HCT116 (cell line): ENCODE measurements around the gene FLOT1. TPM values are rescaled to one million over a fixed set of nuclear protein-coding genes. Genes with fewer than 3 reads are reported as not detected.

Experiments
- ATAC-seq: fragments of 200-7000 bp; cut with Tn5 transposase; 2 replicates; pipeline ENCODE4 v1.9.1; 2020; ENCODE audit warnings: mild to moderate bottlenecking, moderate library complexity
- BruUV-seq: library from RNA; stranded (reverse); fragments of 400-500 nt; replicated peaks from 2 replicates; lab custom pipeline; 2021; lab: Mats Ljungman, UMichigan
- CTCF ChIA-PET: fragments of 300-600 bp; sonication (Branson Sonifier 250); formaldehyde crosslinking; loops from one replicate; lab custom pipeline; 2021; ENCODE audit warnings: antibody characterized with exemption; lab: Charles Lee
- POLR2A ChIA-PET: fragments of 300-600, 350-600 bp; sonication (Branson Sonifier 250); formaldehyde crosslinking; loops from one replicate; lab custom pipeline; 2021; ENCODE audit warnings: antibody characterized with exemption; lab: Charles Lee
- RAD21 ChIA-PET, 2 experiments: fragments of 300-600 bp; sonication (Branson Sonifier 250); formaldehyde crosslinking; loops; one replicate each; lab custom pipeline; 2023; ENCODE audit warnings: low total read pairs in 2 of 2; ENCODE audit not compliant: uncharacterized antibody in 2 of 2, unreplicated experiment in 2 of 2, low non-redundant PET in 1 of 2; lab: Charles Lee
- DNase-seq: peaks from one replicate; pipeline ENCODE4 v3.0.0-alpha.2; 2010; ENCODE audit warnings: low read depth, low spot score
- H2AFZ ChIP-seq: fragments of 200-600 bp; shearing (Covaris generic), sonication (generic); 2 replicates; pipeline ENCODE4 v1.6.1; 2017; ENCODE audit warnings: low read depth, mixed run types, mixed read lengths, antibody characterized with exemption, low read length; ENCODE audit not compliant: poor library complexity, severe bottlenecking
- H3K27ac ChIP-seq: 2 replicates; pipeline ENCODE4 v1.5.1; 2012; ENCODE audit warnings: low read depth, low read length
- H3K27me3 ChIP-seq: fragments of 200-600 bp; sonication (generic); 2 replicates; pipeline ENCODE4 v1.6.1; 2016; ENCODE audit warnings: mixed run types, low read length, mixed read lengths; ENCODE audit not compliant: insufficient read depth
- H3K36me3 ChIP-seq, 2 experiments: fragments of 200-500 bp in 1 of 2; fragments of 200-600 bp in 1 of 2; sonication (Bioruptor generic) in 1 of 2; sonication (generic) in 1 of 2; 2 replicates each; pipeline versions ENCODE4 v1.5.1 to v1.6.1; 2014 to 2016; ENCODE audit warnings: low read length in 2 of 2, inconsistent platforms in 1 of 2, mixed read lengths in 1 of 2, mixed run types in 1 of 2; ENCODE audit not compliant: insufficient read depth in 2 of 2, control insufficient read depth in 1 of 2
- H3K4me1 ChIP-seq, 2 experiments: fragments of 200-600 bp in 1 of 2; sonication (generic) in 1 of 2; 2 replicates each; pipeline versions ENCODE4 v1.5.1 to v1.6.1; 2012 to 2017; ENCODE audit warnings: low read length in 2 of 2, inconsistent platforms in 1 of 2, mild to moderate bottlenecking in 1 of 2, mixed read lengths in 1 of 2, mixed run types in 1 of 2, moderate library complexity in 1 of 2; ENCODE audit not compliant: insufficient read depth in 2 of 2, control insufficient read depth in 1 of 2
- H3K4me2 ChIP-seq: fragments of 200-600 bp; sonication (generic); 2 replicates; pipeline ENCODE4 v1.6.1; 2017; ENCODE audit warnings: mixed run types, low read length, mixed read lengths
- H3K4me3 ChIP-seq, 2 experiments: fragments of 200-600 bp in 1 of 2; sonication (generic) in 1 of 2; replicated peaks in 1 of 2; 2 replicates each; pipeline ENCODE4 v1.5.1; 2011 to 2016; ENCODE audit warnings: low read length in 2 of 2, control low read depth in 1 of 2, low read depth in 1 of 2, mild to moderate bottlenecking in 1 of 2, mixed read lengths in 1 of 2, mixed run types in 1 of 2
- H3K79me2 ChIP-seq: fragments of 200-600 bp; sonication (generic); 2 replicates; pipeline ENCODE4 v1.6.1; 2017; ENCODE audit warnings: mild to moderate bottlenecking, mixed run types, low read length, moderate library complexity, mixed read lengths; ENCODE audit not compliant: insufficient read depth
- H3K9ac ChIP-seq: fragments of 200-600 bp; sonication (generic); 2 replicates; pipeline ENCODE4 v1.6.1; 2016; ENCODE audit warnings: low read length, mixed read lengths
- H3K9me2 ChIP-seq: fragments of 200-600 bp; sonication (generic), shearing (Covaris generic); 2 replicates; pipeline ENCODE4 v1.6.1; 2017; ENCODE audit warnings: mixed run types, mild to moderate bottlenecking, moderate library complexity; ENCODE audit not compliant: insufficient read depth
- H3K9me3 ChIP-seq, 2 experiments: fragments of 200-500 bp in 1 of 2; fragments of 200-600 bp in 1 of 2; sonication (Bioruptor generic) in 1 of 2; sonication (generic) in 1 of 2; 2 replicates each; pipeline ENCODE4 v1.6.1; 2014 to 2017; ENCODE audit warnings: low read length in 2 of 2, mixed read lengths in 2 of 2, inconsistent platforms in 1 of 2, low read depth in 1 of 2, mild to moderate bottlenecking in 1 of 2, mixed run types in 1 of 2, moderate library complexity in 1 of 2; ENCODE audit not compliant: control insufficient read depth in 1 of 2, insufficient read depth in 1 of 2
- H4K20me1 ChIP-seq: fragments of 200-600 bp; sonication (generic), shearing (Covaris generic); 2 replicates; pipeline ENCODE4 v1.6.1; 2017; ENCODE audit warnings: mixed run types, mild to moderate bottlenecking, moderate library complexity; ENCODE audit not compliant: insufficient read depth
- ATF3 ChIP-seq: IDR thresholded peaks from 2 replicates; pipeline ENCODE4 v1.6.1; 2012
- CBX3 ChIP-seq: IDR thresholded peaks from 2 replicates; pipeline ENCODE4 v1.6.1; 2012; ENCODE audit warnings: low read depth
- CEBPB ChIP-seq: IDR thresholded peaks from 2 replicates; pipeline ENCODE4 v1.6.1; 2012; ENCODE audit warnings: low read depth
- ELF1 ChIP-seq: IDR thresholded peaks from 2 replicates; pipeline ENCODE4 v1.6.1; 2012; ENCODE audit warnings: low read depth, borderline replicate concordance
- EZH2 ChIP-seq: fragments of 200-600 bp; sonication (generic); IDR thresholded peaks from 2 replicates; pipeline ENCODE4 v1.6.1; 2017; ENCODE audit warnings: antibody characterized with exemption, mixed run types
- MAX ChIP-seq: IDR thresholded peaks from 2 replicates; pipeline ENCODE4 v1.6.1; 2012
- YY1 ChIP-seq: IDR thresholded peaks from 2 replicates; pipeline ENCODE4 v1.6.1; 2011; ENCODE audit warnings: low read length, low read depth, moderate library complexity, mild to moderate bottlenecking; ENCODE audit not compliant: insufficient replicate concordance; ENCODE audit errors: extremely low read depth
- intact Hi-C: fragments of 100-400 bp; cut with micrococcal nuclease; formaldehyde crosslinking; loops from 2 replicates; pipeline ENCODE4 v1.10.0; 2022
- total RNA-seq: library from RNA; stranded (reverse); gene quantifications from one replicate; pipeline ENCODE4 v1.2.1, GENCODE V29; 2021; ENCODE audit not compliant: unreplicated experiment

Gene FLOT1
- total RNA-seq, 1 experiment from 2014 or later: 117 TPM

- no peak overlapping the region for H2AFZ ChIP-seq
- peak overlapping the region; percentile 29; the same call in 1 of the 2 replicates for H3K9ac ChIP-seq
- CTCF ChIA-PET: no interaction called here
Measured at GRCh38 chr6:30780642-30780920, 38.1 kb upstream of the FLOT1 start.

GRCh38 chr6:30779850-30780641 lies 37.6 kb upstream of the FLOT1 start:
- CTCF ChIA-PET: no interaction called here
- Histone ChIP-seq H4K20me1 (no peaks in the 10 kb centered on the region), H3K27ac (peak overlapping the region; percentile 63; the same call in 1 of the 2 replicates), H3K36me3 (no peaks in the 10 kb centered on the region), H3K4me2 (0 out of 2 replicates have a peak overlapping the region, but pooled peaks have one; percentile 15), H3K79me2 (no peaks in the 10 kb centered on the region), H3K4me3 (no peak overlapping the region), H3K9ac (peak overlapping the region; percentile 29), H3K9me3 (no peaks in the 10 kb centered on the region), H3K27me3 (no peaks in the 10 kb centered on the region), H3K4me1 (peaks cover 80 to 95% of the 10 kb centered on the region in 2 experiments), H2AFZ (no peak overlapping the region), H3K9me2 (no peaks in the 10 kb centered on the region)
- DNase-seq: no peak
- intact Hi-C loops: no loop called here
- no TSS peak for BruUV-seq
- no peak for TF ChIP-seq CEBPB
- TF ChIP-seq EZH2: no peak
- no peak for TF ChIP-seq ATF3
- TF ChIP-seq MAX: no peak
- no peak for ATAC-seq
- RAD21 ChIA-PET: no interaction called here
- POLR2A ChIA-PET: interaction anchor here (1.1 to 14.9 kb wide), 4 partner anchors 10 to 35 kb away, joined by 5 to 137 read pairs (median 26); partner anchors contain the start of gene IER3

More at GRCh38 chr6:30780642-30780920, 38.1 kb upstream of the FLOT1 start:
- no peaks in the 10 kb centered on the region for H3K36me3 ChIP-seq
- no peak overlapping the region for H3K4me2 ChIP-seq
- no peak for ATAC-seq
- H3K9me3 ChIP-seq: no peaks in the 10 kb centered on the region
- H3K79me2 ChIP-seq: no peaks in the 10 kb centered on the region
- no peaks in the 10 kb centered on the region for H3K27me3 ChIP-seq
- RAD21 ChIA-PET: no interaction called here
- no peak for TF ChIP-seq ELF1
- TF ChIP-seq YY1: no peak
- peak; percentile 41; the same call in 1 of the 2 replicates for TF ChIP-seq CBX3
- no peaks in the 10 kb centered on the region for H3K9me2 ChIP-seq
- peaks cover 80 to 95% of the 10 kb centered on the region in 2 experiments for H3K4me1 ChIP-seq
- POLR2A ChIA-PET: interaction anchor here (1.1 to 14.9 kb wide), 5 partner anchors 11 to 37 kb away, joined by 5 to 137 read pairs (median 28); partner anchors contain the start of genes FLOT1 and IER3
- no TSS peak for BruUV-seq
- DNase-seq: no peak
- peak overlapping the region; percentile 92; the same call in 1 of the 2 replicates for H3K27ac ChIP-seq
- no peak overlapping the region for H3K4me3 ChIP-seq
- no peaks in the 10 kb centered on the region for H4K20me1 ChIP-seq
- intact Hi-C loops: no loop called here
